Limb (tissue), 2 donors: Measurements from ENCODE around the gene GABRB1.
"Not testable (repeated sequence)": the region's sequence is repeated elsewhere in the genome, so short reads cannot be mapped to it uniquely, and the experiment has no call there.

ENCODE experiments used
- DNase-seq, 2 donors: peaks; one replicate each; pipeline ENCODE4 v3.0.0-alpha.2; 2016; ENCODE audit errors: extremely low spot score in 2 of 2

GABRB1 gene

GRCh38 chr4:47287735-47288134 lies 256.4 kb downstream of the GABRB1 start:
- no peak for DNase-seq

DNA sequence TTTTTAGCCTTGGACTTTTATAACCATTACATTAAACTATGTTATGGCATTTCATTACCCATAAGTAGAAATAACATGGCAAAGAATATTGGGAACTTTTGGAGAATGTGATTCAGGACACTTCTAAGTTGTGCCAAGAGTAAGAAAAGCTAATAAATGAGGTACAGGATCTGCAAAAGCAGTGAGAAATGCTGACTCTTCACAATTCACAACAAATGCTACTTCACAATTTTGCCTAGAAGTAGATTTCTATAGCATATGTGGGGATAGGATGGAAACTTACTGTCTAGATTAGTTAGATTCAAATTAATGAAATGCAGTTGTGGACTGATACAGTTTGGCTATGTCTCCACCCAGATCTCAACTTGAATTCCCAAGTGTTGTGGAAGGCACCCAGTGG lies 258.4 kb downstream of the GABRB1 start:
- no peak for DNase-seq

DNA sequence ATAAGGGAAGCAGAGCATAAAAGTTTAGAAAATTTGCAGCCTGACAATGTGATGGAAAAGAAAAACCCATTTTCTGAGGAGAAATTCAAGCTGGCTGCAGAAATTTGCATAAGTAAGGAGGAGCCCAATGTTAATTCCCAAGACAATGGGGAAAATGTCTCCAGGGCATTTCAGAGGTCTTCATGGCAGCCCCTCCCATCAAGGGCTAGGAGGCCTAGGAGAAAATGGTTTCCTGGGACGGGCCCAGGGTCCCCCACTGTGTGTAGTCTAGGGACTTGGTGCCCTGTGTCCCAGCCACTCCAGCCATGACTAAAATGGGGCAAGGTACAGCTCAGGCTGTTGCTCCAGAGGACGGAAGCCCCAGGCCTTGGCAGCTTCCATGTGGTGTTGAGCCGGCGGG lies 259.5 kb downstream of the GABRB1 start:
- not testable (repeated sequence) for DNase-seq

DNA sequence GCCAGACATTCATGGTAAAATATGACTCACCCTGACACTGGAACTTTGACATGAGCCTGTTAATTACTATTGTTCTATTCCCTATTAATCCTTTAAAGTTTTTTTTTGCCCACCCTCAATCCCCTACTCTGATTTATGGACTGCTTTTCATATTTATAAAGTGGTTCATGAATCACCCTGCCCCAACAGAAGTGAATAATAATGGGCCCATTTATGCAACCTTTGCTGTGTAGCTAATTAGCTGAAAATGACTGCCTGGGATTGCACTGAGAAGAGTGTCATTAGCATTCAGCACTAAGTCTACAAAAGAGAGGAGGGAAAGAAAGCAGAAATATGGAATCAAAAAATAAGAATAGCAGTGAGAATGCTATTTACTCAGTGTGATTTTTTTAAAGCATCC lies 277.8 kb downstream of the GABRB1 start:
- no peak for DNase-seq

DNA sequence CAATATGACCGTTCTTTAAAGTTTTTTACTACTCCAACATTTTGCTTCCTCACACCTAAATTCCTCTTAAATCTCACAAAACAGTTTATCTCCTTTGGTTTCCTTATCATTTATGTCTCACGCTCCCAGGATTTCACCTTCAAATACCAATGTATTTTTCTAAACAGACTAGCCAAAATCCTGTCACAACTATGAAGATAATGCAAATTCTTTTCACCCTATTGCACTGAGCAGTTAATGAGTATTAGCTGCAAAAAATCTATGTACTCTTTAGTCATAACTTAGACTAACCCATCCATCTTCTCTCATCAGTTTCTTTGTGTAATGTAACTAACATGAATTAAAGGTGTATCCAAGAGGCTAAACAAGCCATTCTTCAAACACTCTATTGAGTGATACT lies 280.8 kb downstream of the GABRB1 start:
- DNase-seq, result no peak

DNA sequence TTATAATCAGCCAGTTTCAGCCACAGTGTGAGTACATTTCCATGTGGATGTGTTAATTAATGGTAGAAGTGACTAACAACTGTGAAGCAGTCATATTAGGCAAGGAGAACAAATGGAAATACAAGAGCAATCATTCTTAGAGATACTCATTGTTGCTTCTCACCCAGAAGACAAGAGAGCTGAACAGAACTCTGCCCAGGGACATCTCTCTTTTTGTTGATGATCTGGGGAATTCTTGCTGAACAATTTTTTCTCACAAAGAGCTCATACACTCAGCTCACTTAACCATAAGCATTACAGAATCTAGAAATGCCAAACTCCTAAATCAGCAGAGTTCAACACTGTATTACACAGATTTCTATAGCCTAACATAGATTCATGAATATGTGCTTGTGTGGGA lies 282.0 kb downstream of the GABRB1 start:
- DNase-seq, result no peak

- DNase-seq, result no peak
Measured at GRCh38 chr4:47315346-47315745, 284.0 kb downstream of the GABRB1 start.

DNA sequence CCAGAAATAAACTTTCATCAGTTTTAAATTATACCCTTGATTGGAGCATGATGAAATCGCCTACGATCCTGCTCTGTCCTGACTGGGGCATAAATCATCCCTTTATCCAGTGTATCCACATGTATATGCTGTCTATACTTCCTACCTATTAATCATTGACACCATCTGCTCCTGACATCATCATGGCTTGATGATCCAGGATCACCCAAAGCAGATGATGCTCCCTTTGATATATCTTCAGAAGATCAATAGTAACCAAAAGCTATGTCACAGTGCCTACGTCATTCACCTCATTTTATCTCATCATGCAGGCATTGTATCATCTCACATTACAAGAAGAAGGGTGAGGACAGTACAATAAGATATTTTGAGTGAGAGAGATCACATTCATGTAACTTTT lies 294.7 kb downstream of the GABRB1 start:
- DNase-seq, result no peak

DNA sequence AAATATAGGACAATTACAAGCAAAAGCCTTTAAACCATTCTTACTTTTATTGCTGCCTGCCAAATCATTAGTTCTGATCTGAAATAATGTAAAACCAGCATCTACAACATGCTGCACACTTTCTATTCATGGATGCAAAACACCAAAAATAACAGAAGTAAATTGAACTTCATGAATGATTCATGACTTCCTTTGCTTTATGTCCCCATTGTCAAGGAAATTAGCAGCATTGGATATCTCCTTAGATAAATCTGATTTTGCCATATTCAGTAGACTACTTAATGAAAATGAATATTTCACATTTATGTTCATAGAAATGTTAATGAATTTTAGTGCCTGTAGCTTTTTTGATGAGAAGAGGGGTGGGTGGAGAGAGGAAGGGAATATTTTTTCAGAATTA lies 299.5 kb downstream of the GABRB1 start:
- no peak for DNase-seq

- DNase-seq, result no peak
Measured at GRCh38 chr4:47334652-47335051, 303.3 kb downstream of the GABRB1 start.

DNA sequence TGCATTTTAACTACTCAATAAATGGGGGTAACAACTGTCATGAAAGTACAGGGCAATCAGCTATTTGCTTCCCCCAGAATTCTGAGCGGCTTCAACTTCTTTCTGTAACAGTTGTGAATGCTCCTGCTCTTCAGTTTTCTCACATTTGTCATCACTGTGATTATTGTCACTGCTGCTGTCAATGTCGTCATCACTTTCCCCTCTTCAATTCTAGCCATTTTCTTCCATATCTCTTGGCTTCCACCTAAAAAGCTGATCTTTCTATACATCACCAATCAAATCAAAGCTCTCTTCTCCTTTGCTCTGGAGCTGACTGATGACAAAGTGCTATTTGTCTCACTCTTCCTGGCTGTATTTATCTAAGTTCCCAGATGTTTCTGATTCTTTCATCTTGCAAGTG lies 306.5 kb downstream of the GABRB1 start:
- DNase-seq, result no peak

GRCh38 chr4:47340914-47341313 lies 309.5 kb downstream of the GABRB1 start:
- no peak for DNase-seq

DNA sequence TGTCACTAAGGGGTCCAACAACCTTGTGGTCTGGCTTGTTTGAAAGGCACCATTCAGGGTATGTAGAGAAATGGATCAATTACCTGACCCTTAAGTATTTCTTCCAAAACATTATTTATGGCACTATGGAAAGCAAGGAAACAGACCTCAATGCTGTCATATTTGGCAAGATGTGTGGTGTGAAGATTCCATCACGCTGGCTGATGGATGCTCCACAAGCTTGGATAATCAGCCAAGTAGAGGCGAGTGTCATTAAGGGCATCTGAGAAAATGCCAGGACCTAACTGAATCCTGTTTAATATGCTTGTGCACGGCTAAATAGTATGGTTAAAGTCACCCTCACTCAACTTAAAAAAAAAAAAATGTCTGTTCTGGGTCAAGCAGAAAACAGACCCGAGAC lies 311.4 kb downstream of the GABRB1 start:
- DNase-seq, result no peak

DNA sequence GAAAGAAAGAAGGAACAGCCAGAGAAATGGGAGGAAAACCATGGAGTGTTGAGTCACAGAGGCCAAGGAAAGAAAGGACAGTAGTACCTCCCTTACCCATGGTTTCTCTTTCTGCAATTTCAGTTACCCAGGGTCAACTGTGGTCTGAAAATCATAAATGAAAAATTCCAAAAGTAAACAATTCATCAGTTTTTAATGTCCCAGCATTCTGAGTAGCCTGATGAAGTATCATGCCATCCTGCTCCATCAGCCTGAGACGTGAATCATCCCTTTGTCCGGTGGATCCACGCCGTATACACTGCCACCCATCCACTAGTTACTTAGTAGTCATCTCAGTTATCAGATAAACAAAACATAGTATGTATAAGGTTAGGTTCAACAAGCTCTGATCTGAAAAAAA lies 318.0 kb downstream of the GABRB1 start:
- DNase-seq, result no peak

DNA sequence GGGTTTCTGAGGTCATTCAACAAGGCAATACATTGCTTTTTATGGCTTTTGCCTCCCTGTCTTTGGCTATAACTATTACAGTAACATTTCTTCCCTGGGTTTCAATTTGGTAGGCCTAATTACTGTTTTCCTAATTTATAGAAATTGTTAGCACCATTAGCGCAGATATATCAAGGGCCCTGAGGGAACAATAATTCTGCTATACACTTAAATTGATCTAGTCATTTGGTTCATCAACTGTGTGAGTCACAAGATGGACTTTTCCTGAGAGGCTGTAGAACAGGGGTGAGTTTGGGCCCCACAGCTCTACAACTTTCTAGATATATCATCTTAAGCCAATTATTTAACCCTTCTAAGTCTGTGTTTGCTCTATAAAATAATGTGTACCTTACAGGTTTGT lies 324.2 kb downstream of the GABRB1 start:
- no peak for DNase-seq

DNA sequence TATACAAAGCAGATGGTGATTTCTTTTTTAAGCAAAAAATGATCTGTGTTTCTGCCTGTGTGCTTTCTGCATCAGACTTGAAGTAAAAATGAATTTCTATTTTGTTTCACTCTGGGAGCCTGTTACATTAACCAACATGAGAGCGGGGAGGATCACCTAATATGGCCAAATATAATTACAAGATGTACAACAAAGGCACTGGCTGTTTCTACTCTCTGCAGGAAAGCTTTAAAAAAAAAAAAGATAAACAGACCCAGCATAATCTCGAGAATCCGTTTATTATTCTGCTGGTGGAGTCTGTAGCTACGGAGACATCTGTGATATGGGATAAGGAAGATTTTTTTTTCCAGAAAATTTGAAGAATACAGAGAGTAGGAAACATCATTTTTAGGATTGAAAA lies 328.5 kb downstream of the GABRB1 start:
- DNase-seq, result no peak

DNA sequence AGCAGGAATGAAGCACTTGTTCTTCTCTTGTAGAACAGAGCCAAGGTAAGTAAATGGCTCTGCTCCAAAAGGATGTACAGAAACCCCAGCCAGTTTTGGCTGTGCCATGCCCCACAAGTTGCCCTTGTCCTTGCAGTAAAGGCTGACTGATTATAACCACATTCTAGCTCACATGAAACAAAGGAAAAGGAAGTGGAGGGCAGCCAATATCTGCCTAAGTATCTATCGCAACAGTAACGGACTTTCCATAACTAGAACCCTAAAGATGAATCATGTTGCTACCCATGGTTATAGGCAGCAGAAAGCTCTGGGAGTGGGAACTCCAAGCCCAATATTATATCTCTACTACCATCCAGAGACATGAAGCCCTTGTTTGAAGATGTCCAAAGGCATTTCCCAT lies 336.4 kb downstream of the GABRB1 start:
- no peak for DNase-seq

DNA sequence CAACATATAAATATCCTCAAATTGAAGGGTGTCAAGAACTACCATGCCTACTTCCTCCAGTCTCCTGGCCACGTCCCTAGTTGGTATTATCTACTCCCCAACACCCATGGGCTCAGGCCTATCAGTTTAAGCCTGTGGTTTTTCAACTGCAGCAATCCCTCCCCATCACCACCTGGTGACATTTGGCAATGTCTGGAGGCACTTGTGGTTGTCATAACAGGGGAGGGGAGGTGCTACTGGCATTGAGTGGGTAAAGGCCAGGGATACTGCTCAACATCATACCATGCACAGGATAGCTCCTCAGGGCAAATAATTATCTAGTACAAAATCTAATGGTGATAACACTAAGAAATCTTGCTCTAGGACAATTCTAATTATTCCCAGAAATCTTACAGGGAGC lies 336.8 kb downstream of the GABRB1 start:
- no peak for DNase-seq

DNA sequence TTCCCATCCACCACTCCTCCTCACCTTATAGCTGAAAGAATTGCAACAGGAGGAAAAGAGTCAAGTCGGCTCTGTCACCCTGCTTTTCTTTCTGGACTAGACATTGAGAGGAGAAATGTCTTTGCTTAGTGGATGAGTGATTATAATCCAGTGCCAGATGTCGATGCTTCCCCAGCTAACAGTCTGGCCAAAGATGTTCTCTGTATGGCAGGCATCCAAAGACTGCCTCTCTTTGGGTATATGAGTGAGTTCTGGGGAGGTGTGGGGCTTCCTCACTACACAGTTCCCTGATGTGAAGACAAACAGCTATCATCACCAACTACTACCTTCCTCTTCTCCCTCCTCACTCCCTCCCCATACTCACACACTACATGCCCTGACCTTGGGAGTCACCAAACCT lies 341.2 kb downstream of the GABRB1 start:
- DNase-seq, result no peak

DNA sequence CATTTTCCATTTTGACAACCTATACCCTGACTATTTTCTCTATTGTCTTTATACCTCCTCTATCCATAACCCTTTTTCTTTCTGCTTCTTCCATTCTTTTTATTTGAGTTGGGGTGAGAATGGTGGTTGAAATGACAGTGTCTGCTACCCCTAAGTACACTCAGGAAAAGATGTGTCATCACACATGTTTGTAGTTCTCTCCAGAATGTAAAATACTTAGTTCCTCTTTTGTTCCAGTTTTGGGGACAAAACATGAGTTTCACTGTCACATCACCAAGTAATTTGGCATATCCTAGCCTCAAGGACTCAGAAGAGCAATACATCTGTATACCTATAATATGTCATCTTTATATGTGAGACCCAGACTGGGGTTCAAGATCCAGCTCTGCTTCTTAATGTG lies 341.8 kb downstream of the GABRB1 start:
- DNase-seq, result no peak

GRCh38 chr4:47373709-47374108 lies 342.3 kb downstream of the GABRB1 start:
- no peak for DNase-seq

- DNase-seq, result no peak
Measured at GRCh38 chr4:47374477-47374876, 343.1 kb downstream of the GABRB1 start.

GRCh38 chr4:47378021-47378530 lies 346.7 kb downstream of the GABRB1 start:
- not testable (repeated sequence) for DNase-seq

- DNase-seq, result no peak
Measured at GRCh38 chr4:47381172-47381571, 349.8 kb downstream of the GABRB1 start.
